Tibial artery (tissue), 4 donors: ENCODE data around the gene TTC7B.

Source experiments
- DNase-seq, 2 donors: peaks; one replicate each; pipeline ENCODE4 v3.0.0-alpha.2; 2019
- H3K27ac ChIP-seq, 2 donors: fragments of 200-600 bp; sonication (generic) in 1 of 2; 1 replicate in 1 of 2; 2 replicates in 1 of 2; pipeline ENCODE4 v1.5.1; 2018 to 2019; ENCODE audit warnings: mild to moderate bottlenecking in 1 of 2
- H3K27me3 ChIP-seq, 2 donors: fragments of 200-600 bp; sonication (generic) in 1 of 2; one replicate each; pipeline versions ENCODE4 v1.5.1 to v1.6.0; 2016 to 2019
- H3K36me3 ChIP-seq, 3 donors: fragments of 200-600 bp; sonication (generic) in 2 of 3; one replicate each; pipeline ENCODE4 v1.5.1; 2016 to 2019; ENCODE audit warnings: mild to moderate bottlenecking in 2 of 3
- H3K4me1 ChIP-seq, 4 donors: fragments of 200-600 bp; sonication (generic) in 2 of 4; 1 replicate in 3 of 4; 2 replicates in 1 of 4; pipeline ENCODE4 v1.5.1; 2016 to 2019
- H3K4me3 ChIP-seq, 2 donors: fragments of 200-600 bp; sonication (generic) in 1 of 2; 1 replicate in 1 of 2; 2 replicates in 1 of 2; pipeline ENCODE4 v1.5.1; 2018 to 2019; ENCODE audit warnings: mild to moderate bottlenecking in 2 of 2
- H3K9me3 ChIP-seq, 3 donors: fragments of 200-600 bp; sonication (generic) in 1 of 3; one replicate each; pipeline ENCODE4 v1.5.1; 2016 to 2019
- intact Hi-C: fragments of 100-400 bp; cut with DNase I; formaldehyde crosslinking; loops from one replicate; pipeline ENCODE4 v1.15.0; 2023; ENCODE audit warnings: low total_unique reads
- TF ChIP-seq, protein P1 (sequence below), 2 experiments: fragments of 200-600 bp in 1 of 2; fragments of 450-650 bp in 1 of 2; IDR thresholded peaks; one replicate each; pipeline ENCODE4 v1.5.1; 2017 to 2019; ENCODE audit warnings: antibody characterized with exemption in 2 of 2, mild to moderate bottlenecking in 1 of 2, moderate library complexity in 1 of 2

The TTC7B gene

DNA sequence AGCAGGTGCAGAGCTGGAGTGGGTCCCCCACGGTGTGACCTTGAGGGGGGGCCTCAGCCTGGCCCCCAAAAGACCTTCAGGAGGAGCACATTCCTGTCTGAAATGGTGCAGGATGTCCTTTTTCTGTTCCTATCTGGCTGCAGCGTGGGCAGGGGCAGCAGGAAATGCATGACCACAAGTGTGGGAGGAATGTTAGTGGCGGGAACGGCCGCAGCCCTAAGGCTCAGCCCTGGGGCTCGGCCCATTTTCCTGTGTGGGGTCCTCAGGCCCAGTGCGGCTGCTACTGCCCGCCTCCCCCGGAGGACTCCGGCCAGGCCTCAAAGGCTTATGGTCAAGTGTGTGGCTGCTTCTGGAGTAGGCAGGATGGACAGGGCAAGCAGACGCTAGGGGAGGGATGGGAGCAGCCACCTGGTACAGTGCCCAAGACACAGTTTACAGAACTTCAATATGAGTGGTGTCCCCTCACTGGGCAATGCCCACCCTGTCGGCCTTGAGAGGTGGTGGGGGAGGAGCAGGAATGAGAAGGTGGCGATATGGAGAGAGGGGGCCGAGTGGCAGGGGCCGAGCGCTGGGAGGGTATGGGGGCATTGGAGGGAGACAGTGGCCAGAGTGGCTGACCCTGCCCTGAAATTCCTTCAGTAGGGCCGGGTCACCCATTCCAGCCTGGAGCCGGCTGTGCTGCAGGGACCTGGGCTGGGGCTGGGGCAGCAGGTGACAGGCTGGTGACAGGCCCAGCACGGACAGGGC lies 282.0 kb downstream of the TTC7B start:
- Histone ChIP-seq H3K4me1 (peaks cover 0 to 28% (median 8%) of the 10 kb centered on the region in 4 donors), H3K9me3 (no peaks in the 10 kb centered on the region), H3K4me3 (no peak overlapping the region), H3K36me3 (peaks cover 0 to 4% (median 3%) of the 10 kb centered on the region in 3 donors), H3K27me3 (no peaks in the 10 kb centered on the region), H3K27ac (peak overlapping the region in 1 of 2 donors; percentile 27)
- intact Hi-C loops, result no loop called here
- no peak for DNase-seq
- TF ChIP-seq, protein P1, sequence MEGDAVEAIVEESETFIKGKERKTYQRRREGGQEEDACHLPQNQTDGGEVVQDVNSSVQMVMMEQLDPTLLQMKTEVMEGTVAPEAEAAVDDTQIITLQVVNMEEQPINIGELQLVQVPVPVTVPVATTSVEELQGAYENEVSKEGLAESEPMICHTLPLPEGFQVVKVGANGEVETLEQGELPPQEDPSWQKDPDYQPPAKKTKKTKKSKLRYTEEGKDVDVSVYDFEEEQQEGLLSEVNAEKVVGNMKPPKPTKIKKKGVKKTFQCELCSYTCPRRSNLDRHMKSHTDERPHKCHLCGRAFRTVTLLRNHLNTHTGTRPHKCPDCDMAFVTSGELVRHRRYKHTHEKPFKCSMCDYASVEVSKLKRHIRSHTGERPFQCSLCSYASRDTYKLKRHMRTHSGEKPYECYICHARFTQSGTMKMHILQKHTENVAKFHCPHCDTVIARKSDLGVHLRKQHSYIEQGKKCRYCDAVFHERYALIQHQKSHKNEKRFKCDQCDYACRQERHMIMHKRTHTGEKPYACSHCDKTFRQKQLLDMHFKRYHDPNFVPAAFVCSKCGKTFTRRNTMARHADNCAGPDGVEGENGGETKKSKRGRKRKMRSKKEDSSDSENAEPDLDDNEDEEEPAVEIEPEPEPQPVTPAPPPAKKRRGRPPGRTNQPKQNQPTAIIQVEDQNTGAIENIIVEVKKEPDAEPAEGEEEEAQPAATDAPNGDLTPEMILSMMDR (IDR thresholded peaks at IDR 0.05), result no peak

GRCh38 chr14:90533591-90534021 lies 282.6 kb downstream of the TTC7B start:
- DNase-seq, result no peak
- Histone ChIP-seq H3K4me1 (peaks cover 0 to 28% (median 8%) of the 10 kb centered on the region in 4 donors), H3K4me3 (no peak overlapping the region), H3K36me3 (no peaks in the 10 kb centered on the region), H3K9me3 (no peaks in the 10 kb centered on the region), H3K27me3 (no peaks in the 10 kb centered on the region), H3K27ac (no peak overlapping the region)
- intact Hi-C loops, result no loop called here
- TF ChIP-seq, protein P1 (IDR thresholded peaks at IDR 0.05), result no peak

- H3K27ac ChIP-seq, result no peak overlapping the region
- no peak for DNase-seq
- H3K9me3 ChIP-seq, result no peaks in the 10 kb centered on the region
- no peaks in the 10 kb centered on the region for H3K36me3 ChIP-seq
- TF ChIP-seq, protein P1 (IDR thresholded peaks at IDR 0.05), result no peak
- H3K4me1 ChIP-seq, result peaks cover 0 to 28% (median 8%) of the 10 kb centered on the region in 4 donors
- no peak overlapping the region for H3K4me3 ChIP-seq
- intact Hi-C loops, result no loop called here
- H3K27me3 ChIP-seq, result no peaks in the 10 kb centered on the region
Measured at GRCh38 chr14:90532826-90533525, 283.3 kb downstream of the TTC7B start.

- peaks cover 0 to 24% (median 8%) of the 10 kb centered on the region in 4 donors for H3K4me1 ChIP-seq
- no peak overlapping the region for H3K4me3 ChIP-seq
- no peaks in the 10 kb centered on the region for H3K36me3 ChIP-seq
- TF ChIP-seq, protein P1 (IDR thresholded peaks at IDR 0.05), result no peak
- intact Hi-C loops, result no loop called here
- no peak for DNase-seq
- no peaks in the 10 kb centered on the region for H3K27me3 ChIP-seq
- H3K9me3 ChIP-seq, result no peaks in the 10 kb centered on the region
- H3K27ac ChIP-seq, result no peak overlapping the region
Measured at GRCh38 chr14:90531497-90531896, 284.7 kb downstream of the TTC7B start.

DNA sequence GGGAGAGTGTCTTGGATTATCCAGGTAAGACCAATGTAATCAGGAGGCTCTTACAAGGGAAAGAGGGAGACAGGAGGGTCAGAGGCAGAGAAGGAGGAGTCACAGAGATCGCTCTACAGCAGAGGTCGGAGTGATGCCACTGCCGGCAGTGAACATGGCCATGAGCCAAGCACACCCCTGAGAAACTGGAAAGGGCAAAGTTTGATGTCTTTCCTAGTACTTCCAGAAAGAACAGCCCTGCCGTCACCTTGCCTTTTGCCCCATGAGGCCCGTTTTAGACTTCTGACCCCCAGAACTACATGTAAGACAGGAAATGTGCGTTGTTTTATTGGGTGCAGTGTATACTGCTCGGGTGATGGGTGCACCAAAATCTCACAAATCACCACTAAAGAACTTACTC lies 285.7 kb downstream of the TTC7B start:
- TF ChIP-seq, protein P1 (IDR thresholded peaks at IDR 0.05), result no peak
- H3K27ac ChIP-seq, result no peak overlapping the region
- intact Hi-C loops, result no loop called here

More for the DNA sequence above, 285.7 kb downstream of the TTC7B start:
- H3K9me3 ChIP-seq, result no peaks in the 10 kb centered on the region
- no peaks in the 10 kb centered on the region for H3K27me3 ChIP-seq
- no peak for DNase-seq
- no peaks in the 10 kb centered on the region for H3K36me3 ChIP-seq
- peaks cover 0 to 17% (median 8%) of the 10 kb centered on the region in 4 donors for H3K4me1 ChIP-seq
- no peak overlapping the region for H3K4me3 ChIP-seq
